ENCODE data around the gene NDUFS1. TPM values are rescaled to one million over a fixed set of nuclear protein-coding genes. Genes with fewer than 3 reads are reported as not detected.
A peak's percentile ranks its signal among the peaks of the same experiment; 100 is the strongest.

The NDUFS1 gene
- total and polyA plus RNA-seq, 2 of the 4 experiments (the other 2 are of a cell fraction): 72.1 to 118 TPM

DNA sequence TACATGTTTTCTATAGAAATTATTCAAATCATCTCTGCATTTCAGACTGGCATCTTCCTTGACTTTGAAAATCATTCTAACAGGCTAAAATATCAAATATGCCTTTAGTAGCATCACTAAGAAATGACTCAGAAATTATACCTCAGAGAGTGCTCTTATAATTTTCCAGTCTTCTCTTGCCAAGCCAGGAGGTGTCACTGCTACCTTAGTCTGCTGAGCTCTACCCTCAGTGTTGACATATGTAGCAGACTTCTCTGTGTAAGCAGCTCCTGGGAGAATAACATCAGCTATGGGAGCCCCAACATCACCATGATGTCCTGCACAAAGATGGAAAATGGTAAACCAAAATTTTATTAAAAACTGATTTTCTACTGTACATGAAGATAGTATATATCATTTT lies 31.6 kb downstream of the NDUFS1 start:
- Histone ChIP-seq H2BK120ac (ENCODE audit: low read depth, low read length) (no peak overlapping the region), H3K4ac (ENCODE audit: low read depth, low read length) (no peak overlapping the region), H3K18ac (ENCODE audit: low read depth, low read length) (no peak overlapping the region), H3K9ac (ENCODE audit: low read depth, low read length) (no peak overlapping the region), H3K27me3 (ENCODE audit: control insufficient read depth, insufficient read depth, low read length) (no peaks in the 10 kb centered on the region), H2AFZ (replicated peaks; ENCODE audit: low read length, poor library complexity) (no peak overlapping the region), H3K4me2 (ENCODE audit: low read depth, low read length) (no peak overlapping the region), H2BK5ac (ENCODE audit: low read depth, low read length, poor library complexity, severe bottlenecking) (no peak overlapping the region), H4K91ac (ENCODE audit: insufficient read depth, low read depth, low read length) (no peak overlapping the region), H3K4me1 (ENCODE audit: control insufficient read depth, insufficient read depth, low read length) (no peaks in the 10 kb centered on the region; the same call in 1 of the 2 replicates), H3K79me1 (ENCODE audit: low read depth in 1 of 2, low read length in 2 of 2) (0 out of 4 replicates have a peak, but pooled peaks cover 0 to 2% of the 10 kb centered on the region in 2 experiments), H3K4me3 (ENCODE audit: insufficient read depth, low read depth, low read length) (no peak overlapping the region), H3K9me3 (ENCODE audit: control insufficient read depth, insufficient read depth, low read length) (no peaks in the 10 kb centered on the region), H2BK20ac (ENCODE audit: low read depth, low read length) (no peak overlapping the region), H3K9me1 (ENCODE audit: insufficient read depth, low read length) (no peaks in the 10 kb centered on the region), H2AK9ac (replicated peaks; ENCODE audit: low read depth, low read length, poor library complexity) (no peak overlapping the region), H4K8ac (ENCODE audit: low read depth in 2 of 2, low read length in 2 of 2) (no peak overlapping the region), H3K36me3 (ENCODE audit: control insufficient read depth, insufficient read depth, low read length) (peaks cover 33% of the 10 kb centered on the region), H3K27ac (ENCODE audit: insufficient read depth, low read length) (no peak overlapping the region), H3K56ac (ENCODE audit: extremely low read depth, insufficient read depth, low read length) (no peak overlapping the region), H4K5ac (ENCODE audit: low read depth, low read length) (no peak overlapping the region), H2BK15ac (ENCODE audit: low read depth, low read length) (no peak overlapping the region), H3K23ac (ENCODE audit: low read depth, low read length) (no peak overlapping the region), H3K14ac (replicated peaks; ENCODE audit: low read depth, low read length) (no peak overlapping the region), H2AK5ac (ENCODE audit: low read depth, low read length) (no peak overlapping the region), H4K20me1 (ENCODE audit: insufficient read depth, low read length) (no peaks in the 10 kb centered on the region)
- ChIA-PET POLR2A (ENCODE audit: unreplicated experiment) (no interaction called here), CTCF (no interaction called here)
- peak; percentile 24 for DNase-seq
- in situ Hi-C loops (cut with MboI; ENCODE audit: low sequenced_read_pairs): no loop called here
- intact Hi-C loops (cut with micrococcal nuclease): no loop called here
- peak; percentile 17; the same call in 1 of the 2 replicates for ATAC-seq (ENCODE audit: low read depth)
- TF ChIP-seq ELK1 (IDR thresholded peaks at IDR 0.05; ENCODE audit: borderline replicate concordance, low read depth, low read length) (no peak), MAFK (IDR thresholded peaks at IDR 0.05; ENCODE audit: low read depth, low read length) (no peak), MAZ (IDR thresholded peaks at IDR 0.05; ENCODE audit: borderline replicate concordance, low read depth, low read length) (no peak), POLR2A (IDR thresholded peaks at IDR 0.05; ENCODE audit: low read depth, low read length) (no peak), CHD1 (IDR thresholded peaks at IDR 0.05; ENCODE audit: low read depth, low read length) (no peak), MXI1 (IDR thresholded peaks at IDR 0.05; ENCODE audit: borderline replicate concordance, low read depth, low read length) (no peak), CEBPB (IDR thresholded peaks at IDR 0.05; ENCODE audit: low read depth, low read length) (no peak), RAD21 (IDR thresholded peaks at IDR 0.05; ENCODE audit: low read length) (no peak), USF2 (IDR thresholded peaks at IDR 0.05; ENCODE audit: low read depth, low read length) (no peak), BHLHE40 (IDR thresholded peaks at IDR 0.05; ENCODE audit: low read depth, low read length) (no peak), NFE2L2 (IDR thresholded peaks at IDR 0.05; ENCODE audit: low read depth, low read length) (no peak), SMC3 (IDR thresholded peaks at IDR 0.05; ENCODE audit: low read depth, low read length) (no peak)
- no TSS peak for BruUV-seq (replicated peaks)
- dilution Hi-C loops (cut with HindIII; ENCODE audit: low sequenced_read_pairs, unreplicated experiment): no loop called here

Measured in IMR-90 (cell line).